Liver (tissue), 3 donors: ENCODE results near the gene WFDC11.

Experiments used
- EGR1 ChIP-seq, 2 donors: IDR thresholded peaks; 2 replicates each; pipeline ENCODE4 v1.6.1; 2016 to 2018; ENCODE audit warnings: antibody characterized with exemption in 2 of 2, low read depth in 2 of 2
- GABPA ChIP-seq, 2 donors: IDR thresholded peaks in 1 of 2; conservative IDR thresholded peaks in 1 of 2; 2 replicates each; pipeline ENCODE4 v1.6.1; 2016; ENCODE audit warnings: antibody characterized with exemption in 2 of 2, mild to moderate bottlenecking in 1 of 2, moderate library complexity in 1 of 2
- RXRA ChIP-seq, 2 donors: IDR thresholded peaks; 2 replicates each; pipeline ENCODE4 v1.6.1; 2017 to 2018; ENCODE audit warnings: antibody characterized with exemption in 2 of 2, mild to moderate bottlenecking in 1 of 2
- SP1 ChIP-seq: IDR thresholded peaks from 2 replicates; pipeline ENCODE4 v1.6.1; 2018; ENCODE audit warnings: antibody characterized with exemption, mild to moderate bottlenecking
- YY1 ChIP-seq: IDR thresholded peaks from 2 replicates; pipeline ENCODE4 v1.6.1; 2016; ENCODE audit warnings: antibody characterized with exemption, mild to moderate bottlenecking
- TF ChIP-seq, protein P1 (sequence below): fragments of 150-350 bp; IDR thresholded peaks from 2 replicates; pipeline ENCODE4 v1.5.1; 2017; ENCODE audit warnings: improper control_type of control experiment, low read depth, low read length; ENCODE audit not compliant: missing input control
- TF ChIP-seq, protein P2 (sequence below): IDR thresholded peaks from 2 replicates; pipeline ENCODE4 v1.6.1; 2016; ENCODE audit warnings: antibody characterized with exemption
- TF ChIP-seq, protein P3 (sequence below): IDR thresholded peaks from 2 replicates; pipeline ENCODE4 v1.6.1; 2016; ENCODE audit warnings: antibody characterized with exemption
- donor health status: healthy.
- donor health status: healthy.

DNA sequence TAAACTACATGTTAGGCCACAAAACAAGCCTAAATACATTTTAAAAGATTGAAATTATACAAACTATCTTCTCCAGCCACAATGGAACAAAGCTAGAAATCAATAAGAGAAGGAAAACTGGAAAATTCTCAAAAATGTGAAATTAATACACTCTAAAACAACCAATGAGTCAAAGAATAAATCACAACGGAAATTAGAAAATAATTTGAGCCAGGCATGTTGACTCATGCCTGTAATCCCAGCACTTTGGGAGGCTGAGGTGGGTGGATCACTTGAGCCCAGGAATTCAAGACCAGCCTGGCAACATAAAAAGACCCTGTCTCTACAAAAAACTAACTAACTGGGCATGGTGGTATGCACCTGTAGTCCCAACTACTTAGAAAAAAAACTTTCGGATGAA is 25.5 kb upstream of the WFDC11 start:
- TF ChIP-seq, protein P1, sequence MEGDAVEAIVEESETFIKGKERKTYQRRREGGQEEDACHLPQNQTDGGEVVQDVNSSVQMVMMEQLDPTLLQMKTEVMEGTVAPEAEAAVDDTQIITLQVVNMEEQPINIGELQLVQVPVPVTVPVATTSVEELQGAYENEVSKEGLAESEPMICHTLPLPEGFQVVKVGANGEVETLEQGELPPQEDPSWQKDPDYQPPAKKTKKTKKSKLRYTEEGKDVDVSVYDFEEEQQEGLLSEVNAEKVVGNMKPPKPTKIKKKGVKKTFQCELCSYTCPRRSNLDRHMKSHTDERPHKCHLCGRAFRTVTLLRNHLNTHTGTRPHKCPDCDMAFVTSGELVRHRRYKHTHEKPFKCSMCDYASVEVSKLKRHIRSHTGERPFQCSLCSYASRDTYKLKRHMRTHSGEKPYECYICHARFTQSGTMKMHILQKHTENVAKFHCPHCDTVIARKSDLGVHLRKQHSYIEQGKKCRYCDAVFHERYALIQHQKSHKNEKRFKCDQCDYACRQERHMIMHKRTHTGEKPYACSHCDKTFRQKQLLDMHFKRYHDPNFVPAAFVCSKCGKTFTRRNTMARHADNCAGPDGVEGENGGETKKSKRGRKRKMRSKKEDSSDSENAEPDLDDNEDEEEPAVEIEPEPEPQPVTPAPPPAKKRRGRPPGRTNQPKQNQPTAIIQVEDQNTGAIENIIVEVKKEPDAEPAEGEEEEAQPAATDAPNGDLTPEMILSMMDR, result no peak
- TF ChIP-seq, protein P2, sequence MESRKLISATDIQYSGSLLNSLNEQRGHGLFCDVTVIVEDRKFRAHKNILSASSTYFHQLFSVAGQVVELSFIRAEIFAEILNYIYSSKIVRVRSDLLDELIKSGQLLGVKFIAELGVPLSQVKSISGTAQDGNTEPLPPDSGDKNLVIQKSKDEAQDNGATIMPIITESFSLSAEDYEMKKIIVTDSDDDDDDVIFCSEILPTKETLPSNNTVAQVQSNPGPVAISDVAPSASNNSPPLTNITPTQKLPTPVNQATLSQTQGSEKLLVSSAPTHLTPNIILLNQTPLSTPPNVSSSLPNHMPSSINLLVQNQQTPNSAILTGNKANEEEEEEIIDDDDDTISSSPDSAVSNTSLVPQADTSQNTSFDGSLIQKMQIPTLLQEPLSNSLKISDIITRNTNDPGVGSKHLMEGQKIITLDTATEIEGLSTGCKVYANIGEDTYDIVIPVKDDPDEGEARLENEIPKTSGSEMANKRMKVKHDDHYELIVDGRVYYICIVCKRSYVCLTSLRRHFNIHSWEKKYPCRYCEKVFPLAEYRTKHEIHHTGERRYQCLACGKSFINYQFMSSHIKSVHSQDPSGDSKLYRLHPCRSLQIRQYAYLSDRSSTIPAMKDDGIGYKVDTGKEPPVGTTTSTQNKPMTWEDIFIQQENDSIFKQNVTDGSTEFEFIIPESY, result no peak
- TF ChIP-seq EGR1 (IDR thresholded peaks at IDR 0.05; ENCODE audit: low read depth in 2 of 2) (no peak), YY1 (no peak), SP1 (no peak), RXRA (IDR thresholded peaks at IDR 0.05) (no peak), GABPA (IDR thresholded peaks at IDR 0.05 in 1 of 2, conservative IDR thresholded peaks at IDR 0.05 in 1 of 2) (no peak)
- TF ChIP-seq, protein P3, sequence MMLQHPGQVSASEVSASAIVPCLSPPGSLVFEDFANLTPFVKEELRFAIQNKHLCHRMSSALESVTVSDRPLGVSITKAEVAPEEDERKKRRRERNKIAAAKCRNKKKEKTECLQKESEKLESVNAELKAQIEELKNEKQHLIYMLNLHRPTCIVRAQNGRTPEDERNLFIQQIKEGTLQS, result no peak
